Measurements from ENCODE around the gene RANBP3.

- TF ChIP-seq CTCF (IDR thresholded peaks at IDR 0.05; ENCODE audit: borderline replicate concordance, extremely low read depth, low read length, poor library complexity, severe bottlenecking): no peak
- no peak for TF ChIP-seq EZH2 (IDR thresholded peaks at IDR 0.05; ENCODE audit: borderline replicate concordance, low read depth, low read length, severe bottlenecking)
These were observed 1.2 kb downstream of the RANBP3 start for GRCh38 chr19:5976768-5977167.
